Measurements from ENCODE around the gene LHFPL6.

DNA sequence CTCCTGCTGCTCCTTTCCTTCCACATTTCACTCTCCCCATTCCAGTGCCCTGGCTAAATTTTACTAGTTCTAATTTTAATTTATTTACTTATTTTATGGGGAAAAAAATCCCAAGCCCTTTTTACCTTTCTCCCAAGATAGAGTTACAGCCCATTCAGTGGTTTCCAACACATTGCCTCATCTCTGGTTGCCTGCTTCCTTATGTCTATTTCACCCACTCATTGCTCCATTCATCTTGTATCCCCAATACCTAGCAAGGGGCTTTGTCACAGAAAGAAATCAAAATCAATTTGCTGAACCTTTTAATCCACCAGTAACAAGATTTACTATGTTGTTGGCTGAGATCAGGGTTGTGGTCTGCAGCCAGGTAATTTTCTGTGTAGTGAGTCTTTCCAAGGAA, 55.9 kb downstream of the LHFPL6 start:
- no peak for TF ChIP-seq POLR2AphosphoS5 (IDR thresholded peaks at IDR 0.05; ENCODE audit: low read depth, low read length)
- TF ChIP-seq REST (IDR thresholded peaks at IDR 0.05; ENCODE audit: insufficient read depth in 1 of 2, low read depth in 2 of 2, low read length in 2 of 2) = no peak
- no peak for TF ChIP-seq SIN3A (IDR thresholded peaks at IDR 0.05; ENCODE audit: borderline replicate concordance, insufficient read depth, low read length)
- no peak for TF ChIP-seq TAF1 (IDR thresholded peaks at IDR 0.05; ENCODE audit: borderline replicate concordance, insufficient read depth, low read length)
- no peak for TF ChIP-seq FOXP2 (optimal IDR thresholded peaks at IDR 0.05; ENCODE audit: borderline replicate concordance, extremely low read depth, extremely low read length, insufficient read depth)
